ENCODE data around the gene ACTL7B.

DNA sequence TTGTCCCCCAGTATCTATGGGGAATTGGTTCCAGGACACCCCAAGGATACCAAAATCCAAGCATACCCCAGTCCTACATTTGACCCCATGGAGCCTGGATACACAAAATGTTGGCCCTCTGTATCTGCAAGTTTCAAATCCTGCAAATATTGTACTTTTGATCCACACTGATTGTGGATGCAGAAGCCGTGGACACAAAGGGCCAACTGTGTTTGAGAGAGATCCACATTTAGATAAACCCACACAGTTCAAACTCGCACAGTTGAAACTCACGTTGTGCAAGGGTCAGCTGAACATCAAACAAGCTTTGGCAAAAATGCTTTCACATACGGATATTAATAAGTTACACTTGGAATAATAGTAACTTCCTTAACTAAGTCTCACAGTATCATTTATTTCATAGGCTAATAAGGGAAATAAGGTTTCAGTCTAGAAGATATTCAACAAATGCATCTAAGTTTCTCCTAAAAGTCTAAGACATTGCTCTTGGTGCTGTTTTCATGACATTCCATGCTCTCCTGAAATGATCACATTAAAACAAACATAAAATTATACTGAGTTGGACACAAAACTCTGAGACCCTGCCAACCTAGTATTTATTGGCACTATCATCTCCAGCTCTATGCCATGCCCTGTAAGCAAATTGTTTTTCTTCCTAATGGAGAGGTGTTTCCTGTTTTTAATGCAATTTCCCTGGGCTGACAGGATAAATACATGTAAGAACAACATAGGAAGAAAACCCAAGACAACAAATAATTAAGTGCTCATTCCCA, 38.6 kb upstream of the ACTL7B start:
- TF ChIP-seq, protein P1, sequence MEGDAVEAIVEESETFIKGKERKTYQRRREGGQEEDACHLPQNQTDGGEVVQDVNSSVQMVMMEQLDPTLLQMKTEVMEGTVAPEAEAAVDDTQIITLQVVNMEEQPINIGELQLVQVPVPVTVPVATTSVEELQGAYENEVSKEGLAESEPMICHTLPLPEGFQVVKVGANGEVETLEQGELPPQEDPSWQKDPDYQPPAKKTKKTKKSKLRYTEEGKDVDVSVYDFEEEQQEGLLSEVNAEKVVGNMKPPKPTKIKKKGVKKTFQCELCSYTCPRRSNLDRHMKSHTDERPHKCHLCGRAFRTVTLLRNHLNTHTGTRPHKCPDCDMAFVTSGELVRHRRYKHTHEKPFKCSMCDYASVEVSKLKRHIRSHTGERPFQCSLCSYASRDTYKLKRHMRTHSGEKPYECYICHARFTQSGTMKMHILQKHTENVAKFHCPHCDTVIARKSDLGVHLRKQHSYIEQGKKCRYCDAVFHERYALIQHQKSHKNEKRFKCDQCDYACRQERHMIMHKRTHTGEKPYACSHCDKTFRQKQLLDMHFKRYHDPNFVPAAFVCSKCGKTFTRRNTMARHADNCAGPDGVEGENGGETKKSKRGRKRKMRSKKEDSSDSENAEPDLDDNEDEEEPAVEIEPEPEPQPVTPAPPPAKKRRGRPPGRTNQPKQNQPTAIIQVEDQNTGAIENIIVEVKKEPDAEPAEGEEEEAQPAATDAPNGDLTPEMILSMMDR (conservative IDR thresholded peaks at IDR 0.05 in 1 of 2, IDR thresholded peaks at IDR 0.05 in 1 of 2; ENCODE audit: extremely low read depth in 1 of 2, insufficient read depth in 1 of 2, low read depth in 1 of 2, low read length in 2 of 2), result no peak
- no peak for TF ChIP-seq EZH2 (IDR thresholded peaks at IDR 0.05; ENCODE audit: borderline replicate concordance, low read length)
